NCI-H1417 (cell line): ENCODE data around the gene BLOC1S1.
A peak's percentile ranks its signal among the peaks of the same experiment; 100 is the strongest.

Source experiments
- DNase-seq, 3 experiments: peaks; one replicate each; lab custom pipeline; 2025; lab: John Stamatoyannopoulos, UW

BLOC1S1 gene

GRCh38 chr12:55715833-55716581 is at the start of gene BLOC1S1:
Gene BLOC1S1 (plus strand): TSS chr12:55716046. CDS start chr12:55716052, 6 bp downstream.
- peak; percentile 97 to 98 (median 98) for DNase-seq

DNA sequence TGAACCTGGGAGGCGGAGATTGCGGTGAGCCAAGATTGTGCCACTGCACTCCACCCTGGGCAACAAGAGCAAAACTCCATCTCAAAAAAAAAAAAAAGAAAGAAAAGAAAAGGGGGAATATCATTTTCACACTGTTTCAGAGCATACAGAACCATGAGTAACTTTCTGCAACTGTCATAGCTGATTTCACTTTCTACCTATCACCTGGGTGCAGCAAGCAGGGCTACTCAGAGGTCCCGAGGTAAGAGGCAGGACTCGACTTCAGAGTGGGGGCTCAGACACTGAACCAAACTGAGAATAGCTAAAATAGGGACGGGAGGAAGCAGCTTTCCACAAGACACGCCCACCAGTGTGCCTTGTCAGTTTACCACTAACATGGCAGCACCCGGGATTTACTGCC is 49.3 kb upstream of the BLOC1S1 start:
- DNase-seq = no peak

GRCh38 chr12:55670276-55670675 is 45.6 kb upstream of the BLOC1S1 start:
- DNase-seq = no peak

DNA sequence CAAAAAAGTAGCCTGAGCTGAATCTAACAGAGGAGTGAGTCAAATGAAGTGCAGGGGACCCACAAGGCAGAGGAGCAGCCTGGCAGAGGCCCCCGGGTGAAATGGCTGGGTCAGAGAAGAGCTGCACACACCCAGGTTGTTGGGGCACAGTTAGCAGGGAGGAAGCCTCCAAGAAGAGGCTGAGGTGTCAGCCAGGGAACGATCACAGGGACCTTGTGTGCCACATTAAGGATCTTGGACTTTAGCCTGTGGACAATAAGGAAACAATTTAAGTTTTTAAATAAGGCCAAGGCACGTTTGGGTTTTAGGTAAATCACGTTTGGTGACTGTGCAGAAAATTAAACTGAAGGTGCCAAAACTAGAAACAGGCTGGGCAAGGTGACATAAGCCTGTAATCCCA is 44.1 kb upstream of the BLOC1S1 start:
- DNase-seq = no peak

DNA sequence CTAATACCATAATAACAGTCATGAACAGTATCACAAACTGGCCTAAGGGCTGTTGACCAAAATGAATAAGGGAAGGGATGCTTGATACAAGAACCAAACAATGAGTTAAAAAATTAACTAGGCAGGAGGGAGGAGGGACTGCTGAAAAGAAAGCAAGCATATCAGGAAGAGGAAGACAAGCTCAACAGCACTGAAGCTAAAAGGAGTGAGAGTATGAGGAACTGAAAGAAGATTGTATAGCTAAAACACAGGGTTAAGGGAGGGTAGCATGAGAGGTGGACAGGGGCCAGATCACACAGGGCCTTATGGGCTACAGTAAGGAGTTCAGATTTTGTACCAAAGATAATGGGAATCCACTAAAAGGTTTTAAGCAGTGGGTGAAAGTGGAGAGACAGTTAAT is 42.2 kb upstream of the BLOC1S1 start:
- DNase-seq = no peak

- DNase-seq = no peak
These were observed 40.2 kb upstream of the BLOC1S1 start for GRCh38 chr12:55675666-55676065.

DNA sequence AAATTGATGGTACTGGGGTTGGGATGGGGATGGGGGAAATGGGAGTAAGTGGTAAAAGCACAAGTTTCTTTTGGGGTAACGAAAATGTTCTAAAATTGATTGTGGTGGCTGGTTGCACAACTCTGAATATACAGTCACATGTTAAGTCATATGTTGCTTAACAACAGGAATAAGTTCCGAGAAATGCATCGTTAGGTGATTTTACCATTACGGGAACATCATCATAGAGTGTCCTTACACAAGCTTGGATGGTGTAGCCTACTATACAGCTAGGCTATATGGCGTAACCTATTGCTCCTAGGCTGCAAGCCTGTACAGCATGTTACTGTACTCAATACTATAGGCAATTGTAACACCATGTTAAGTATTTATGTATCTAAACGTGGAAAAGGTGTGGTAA is 39.1 kb upstream of the BLOC1S1 start:
- no peak for DNase-seq

- no peak for DNase-seq
These were observed 36.2 kb upstream of the BLOC1S1 start for GRCh38 chr12:55679691-55680090.

- DNase-seq = peak; percentile 43 to 60 (median 46)
These were observed 34.4 kb upstream of the BLOC1S1 start for GRCh38 chr12:55681142-55682077.

- DNase-seq = no peak
These were observed 33.6 kb upstream of the BLOC1S1 start for GRCh38 chr12:55682087-55682796.

- DNase-seq = no peak
These were observed 32.2 kb upstream of the BLOC1S1 start for GRCh38 chr12:55683676-55684075.

DNA sequence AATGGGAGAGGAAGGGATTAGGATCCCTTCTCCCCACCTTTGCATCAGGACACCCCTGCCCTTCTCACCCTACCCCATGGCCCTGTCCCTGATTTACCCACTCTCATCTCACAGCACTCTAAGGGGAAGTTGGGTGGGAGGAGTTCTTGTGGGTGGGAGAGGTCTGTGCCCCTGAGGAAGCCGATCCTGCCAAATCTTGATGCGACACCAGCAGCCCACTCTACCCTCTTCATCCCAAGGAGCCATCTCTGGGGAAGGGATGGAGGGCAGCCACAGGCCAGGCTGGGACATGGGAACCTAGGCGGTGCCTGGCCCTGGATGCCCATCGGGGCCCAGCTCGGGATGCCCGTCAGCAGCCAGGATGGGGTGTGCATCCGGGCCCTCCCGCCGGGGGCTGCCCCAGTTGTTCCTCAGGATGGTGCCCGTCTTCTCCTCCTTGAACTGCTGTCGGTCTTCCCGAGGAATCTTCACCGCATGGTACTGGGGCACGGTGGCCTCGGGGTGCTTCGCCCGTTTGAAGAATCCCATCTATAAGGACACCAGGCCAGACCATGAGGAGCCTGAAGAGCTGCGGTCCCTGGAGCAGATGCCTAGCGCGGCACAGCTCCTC is 31.0 kb upstream of the BLOC1S1 start:
- no peak for DNase-seq

GRCh38 chr12:55685671-55686070 is 30.2 kb upstream of the BLOC1S1 start:
- no peak for DNase-seq

DNA sequence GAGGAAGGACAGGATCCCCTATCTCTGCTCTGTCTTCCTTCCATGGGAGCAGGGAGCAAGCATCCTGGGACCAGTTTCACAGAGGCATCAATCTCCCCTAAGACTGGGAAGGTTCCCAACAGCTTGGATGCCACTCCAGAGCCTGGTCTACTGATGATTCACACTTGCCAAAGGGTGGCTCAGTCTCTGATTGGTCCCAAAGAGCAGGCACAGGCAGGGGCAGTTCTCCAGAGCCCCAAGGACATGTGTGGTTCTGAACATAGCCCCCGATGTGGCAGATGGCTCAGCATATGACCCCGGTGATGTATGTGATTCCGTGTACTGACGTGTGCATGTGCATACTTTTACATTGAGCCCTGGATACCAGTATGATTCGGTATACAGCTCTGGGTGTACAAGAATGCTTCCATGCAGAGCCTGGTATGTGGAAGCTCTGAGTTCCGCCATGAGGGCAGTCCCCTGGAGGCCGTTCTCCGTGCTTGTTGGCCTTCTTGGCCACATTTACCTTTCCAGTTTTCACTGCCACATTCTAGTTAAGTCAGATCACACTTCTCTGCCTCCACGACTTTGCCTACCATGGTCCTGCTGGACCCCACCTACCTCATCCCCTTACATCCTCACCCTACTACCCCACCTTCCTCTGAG is 29.4 kb upstream of the BLOC1S1 start:
- DNase-seq = no peak

- no peak for DNase-seq
These were observed 28.1 kb upstream of the BLOC1S1 start for GRCh38 chr12:55687746-55688145.

DNA sequence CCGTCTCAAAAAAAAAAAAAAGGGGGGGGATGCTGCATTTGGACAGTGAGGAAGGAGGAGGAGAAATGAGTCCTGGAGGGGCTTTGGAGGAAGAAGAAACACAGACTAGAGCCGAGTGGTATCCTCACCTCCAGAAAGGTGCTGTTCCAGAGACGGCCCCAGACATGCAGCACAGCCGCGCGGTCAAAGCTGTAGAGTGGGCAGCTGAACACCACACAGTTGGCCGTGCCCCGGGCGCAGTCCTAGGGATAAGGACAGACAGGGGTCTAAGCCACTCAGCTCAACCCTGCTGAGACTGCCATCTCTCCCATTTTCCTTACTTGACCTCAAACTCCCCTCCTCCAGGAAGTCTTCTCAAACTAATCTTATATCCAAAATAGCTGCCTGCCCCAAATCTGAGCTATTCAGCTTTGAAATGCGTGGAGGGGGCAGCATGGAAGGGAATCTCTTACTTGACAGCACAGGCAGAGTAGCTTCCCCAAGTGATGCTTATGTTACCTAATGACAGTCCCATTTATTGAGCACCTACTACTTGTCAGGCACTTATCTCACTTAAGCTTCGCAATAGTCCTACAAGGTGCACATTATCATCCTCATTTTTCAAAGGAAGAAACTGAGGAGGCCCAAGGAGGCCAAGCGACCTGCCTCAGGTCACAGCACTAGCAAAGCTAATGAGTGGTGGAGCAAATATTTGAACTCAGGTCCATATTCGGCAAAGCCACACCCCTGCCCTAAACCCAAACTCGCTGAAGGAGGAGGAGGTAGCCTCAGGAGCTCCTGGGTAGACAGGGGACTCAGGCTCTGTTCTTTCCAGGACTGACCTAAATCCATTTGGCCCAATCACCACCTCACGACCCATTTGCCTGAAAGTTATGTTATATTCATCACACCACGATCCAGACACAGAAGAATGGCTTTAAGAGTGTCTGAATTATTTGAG is 26.9 kb upstream of the BLOC1S1 start:
- DNase-seq = no peak

GRCh38 chr12:55692631-55693322 is 23.1 kb upstream of the BLOC1S1 start:
- DNase-seq = no peak

DNA sequence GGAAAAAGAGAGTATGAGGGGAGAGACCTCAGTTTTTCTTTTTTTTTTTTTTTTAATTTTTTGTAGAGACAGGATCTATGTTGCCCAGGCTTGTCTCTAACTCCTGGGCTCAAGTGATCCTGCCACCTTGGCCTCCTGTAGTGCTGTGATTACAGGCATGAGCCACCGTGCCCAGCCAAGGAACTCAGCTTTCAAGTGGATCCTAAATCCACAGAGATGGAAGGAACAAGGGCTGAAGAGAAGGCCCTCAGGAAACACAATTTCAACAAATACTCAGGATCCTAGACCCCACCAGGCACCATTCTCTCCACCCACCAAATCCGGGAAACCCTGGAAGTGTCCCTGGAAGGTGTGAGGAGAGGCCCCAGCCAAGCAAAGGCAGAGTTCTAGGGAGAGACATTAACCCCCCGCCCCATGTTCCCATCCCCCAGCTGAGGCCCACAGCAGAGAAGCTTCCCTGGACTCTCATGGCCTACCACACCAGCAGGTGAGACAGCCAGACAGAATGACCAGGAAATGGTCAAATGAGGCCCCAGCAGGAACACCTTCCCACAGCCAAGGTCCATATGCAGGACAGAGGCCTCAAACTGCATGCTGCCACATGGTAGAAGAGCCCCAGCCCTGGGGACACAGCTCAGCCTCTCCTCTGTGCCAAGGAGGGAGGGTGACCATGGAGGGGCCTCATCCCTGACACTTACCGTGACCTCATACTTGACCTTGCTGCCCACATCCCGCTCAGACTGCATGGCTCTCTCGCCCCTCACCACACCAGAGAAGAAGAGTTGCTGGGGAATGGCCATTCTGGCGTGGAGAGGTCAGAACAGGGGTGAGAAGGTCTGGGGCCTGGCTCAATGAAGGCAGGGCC is 22.3 kb upstream of the BLOC1S1 start:
- no peak for DNase-seq

DNA sequence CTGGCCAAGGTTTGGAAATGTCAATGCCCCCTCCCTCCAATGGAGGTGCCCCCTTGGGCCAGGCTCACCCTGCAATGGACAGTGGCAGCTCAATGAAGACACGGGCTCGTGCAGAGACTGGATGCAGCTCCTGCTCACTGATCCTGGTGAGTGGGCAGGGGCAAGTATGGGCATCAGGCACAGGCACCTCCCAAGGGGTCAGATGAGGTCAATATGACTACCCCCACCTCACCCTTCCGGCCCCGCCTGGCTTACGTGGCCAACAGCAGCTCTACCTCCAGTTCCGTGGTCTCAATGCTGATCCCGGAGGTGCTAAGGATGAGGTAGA is 21.7 kb upstream of the BLOC1S1 start:
- no peak for DNase-seq
